AG04450 (cell line): Measurements from ENCODE around the gene MUC6. TPM values are rescaled to one million over a fixed set of nuclear protein-coding genes. Genes with fewer than 3 reads are reported as not detected.

Experiments used
- CTCF ChIA-PET: fragments of 300-600, 350-600 bp; formaldehyde crosslinking; extraction: SDS; loops from one replicate; lab custom pipeline; 2022; ENCODE audit warnings: antibody characterized with exemption, inconsistent platforms; lab: Charles Lee
- POLR2A ChIA-PET: fragments of 350-600 bp; formaldehyde crosslinking; extraction: SDS; loops from one replicate; lab custom pipeline; 2021; ENCODE audit warnings: antibody characterized with exemption, inconsistent platforms; lab: Yijun Ruan, JAX
- DNase-seq: peaks from one replicate; pipeline ENCODE4 v3.0.0-alpha.2; 2011; ENCODE audit warnings: low read depth, low spot score
- H3K27ac ChIP-seq: one replicate; pipeline ENCODE4 v1.5.1; 2012; ENCODE audit warnings: low read depth, low read length, control low read depth
- H3K27me3 ChIP-seq: one replicate; pipeline ENCODE4 v1.6.0; 2012; ENCODE audit warnings: low read length; ENCODE audit not compliant: control insufficient read depth, insufficient read depth
- H3K4me3 ChIP-seq: 2 replicates; pipeline ENCODE4 v1.5.1; 2011; ENCODE audit warnings: mild to moderate bottlenecking, low read depth, low read length, control low read depth
- H3K9me3 ChIP-seq: 2 replicates; pipeline ENCODE4 v1.5.1; 2012; ENCODE audit warnings: low read length; ENCODE audit not compliant: control insufficient read depth, insufficient read depth
- polyA plus RNA-seq: library from polyadenylated mRNA; depleted of rRNA; stranded (reverse); fragments of >200 nt; gene quantifications from 2 replicates; pipeline ENCODE4 v1.2.3, GENCODE V29; 2011
- TF ChIP-seq, protein P1 (sequence below): IDR thresholded peaks from 2 replicates; pipeline ENCODE4 v1.5.1; 2011; ENCODE audit warnings: low read depth, low read length, control low read depth, inconsistent platforms

Gene MUC6
- polyA plus RNA-seq, 1 experiment, result not detected

DNA sequence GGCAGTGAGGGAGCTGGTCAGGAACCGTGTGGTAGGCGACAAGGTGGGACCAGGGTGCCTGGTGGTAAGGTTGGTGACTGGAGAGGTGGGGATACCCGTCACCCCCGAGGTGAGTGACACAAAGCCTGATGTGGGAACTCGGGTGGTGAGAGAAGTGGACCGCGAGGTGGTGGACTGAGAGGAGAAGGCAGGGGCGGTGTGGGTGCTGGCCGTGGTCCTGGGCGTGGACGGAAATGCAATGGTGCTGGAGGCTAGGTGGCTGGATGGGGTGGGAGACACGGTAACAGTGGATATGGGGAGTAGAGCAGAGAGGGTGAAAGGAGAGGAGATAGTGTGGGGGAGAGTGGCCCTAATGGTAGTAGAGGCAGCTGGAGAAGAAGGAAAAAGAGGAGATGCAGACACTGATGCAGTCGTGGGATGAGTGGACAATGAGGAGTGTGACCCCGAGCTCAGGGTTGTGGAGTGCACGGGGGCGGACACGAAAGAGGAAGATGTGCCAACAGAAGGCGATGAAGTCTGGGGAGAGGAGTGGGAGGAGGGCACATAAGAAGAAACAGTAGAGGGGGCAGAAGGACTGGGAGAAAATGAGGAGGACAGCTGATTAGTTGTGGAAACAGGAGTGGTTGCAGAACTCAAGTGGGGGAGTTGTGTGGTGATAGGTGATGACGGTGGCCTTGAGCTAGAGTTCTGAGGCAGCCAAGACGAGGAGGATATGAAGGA lies 20.5 kb downstream of the MUC6 start:
- TF ChIP-seq, protein P1, sequence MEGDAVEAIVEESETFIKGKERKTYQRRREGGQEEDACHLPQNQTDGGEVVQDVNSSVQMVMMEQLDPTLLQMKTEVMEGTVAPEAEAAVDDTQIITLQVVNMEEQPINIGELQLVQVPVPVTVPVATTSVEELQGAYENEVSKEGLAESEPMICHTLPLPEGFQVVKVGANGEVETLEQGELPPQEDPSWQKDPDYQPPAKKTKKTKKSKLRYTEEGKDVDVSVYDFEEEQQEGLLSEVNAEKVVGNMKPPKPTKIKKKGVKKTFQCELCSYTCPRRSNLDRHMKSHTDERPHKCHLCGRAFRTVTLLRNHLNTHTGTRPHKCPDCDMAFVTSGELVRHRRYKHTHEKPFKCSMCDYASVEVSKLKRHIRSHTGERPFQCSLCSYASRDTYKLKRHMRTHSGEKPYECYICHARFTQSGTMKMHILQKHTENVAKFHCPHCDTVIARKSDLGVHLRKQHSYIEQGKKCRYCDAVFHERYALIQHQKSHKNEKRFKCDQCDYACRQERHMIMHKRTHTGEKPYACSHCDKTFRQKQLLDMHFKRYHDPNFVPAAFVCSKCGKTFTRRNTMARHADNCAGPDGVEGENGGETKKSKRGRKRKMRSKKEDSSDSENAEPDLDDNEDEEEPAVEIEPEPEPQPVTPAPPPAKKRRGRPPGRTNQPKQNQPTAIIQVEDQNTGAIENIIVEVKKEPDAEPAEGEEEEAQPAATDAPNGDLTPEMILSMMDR, result no peak
- DNase-seq, result no peak
- CTCF ChIA-PET, result no interaction called here
- Histone ChIP-seq H3K9me3 (peaks cover 22% of the 10 kb centered on the region), H3K27me3 (no peaks in the 10 kb centered on the region), H3K4me3 (no peak overlapping the region), H3K27ac (no peak overlapping the region)
- POLR2A ChIA-PET, result interaction anchor here (0.6 kb wide), 1 partner anchor 31 kb away, joined by 7 read pairs; no protein-coding TSS in a partner anchor

DNA sequence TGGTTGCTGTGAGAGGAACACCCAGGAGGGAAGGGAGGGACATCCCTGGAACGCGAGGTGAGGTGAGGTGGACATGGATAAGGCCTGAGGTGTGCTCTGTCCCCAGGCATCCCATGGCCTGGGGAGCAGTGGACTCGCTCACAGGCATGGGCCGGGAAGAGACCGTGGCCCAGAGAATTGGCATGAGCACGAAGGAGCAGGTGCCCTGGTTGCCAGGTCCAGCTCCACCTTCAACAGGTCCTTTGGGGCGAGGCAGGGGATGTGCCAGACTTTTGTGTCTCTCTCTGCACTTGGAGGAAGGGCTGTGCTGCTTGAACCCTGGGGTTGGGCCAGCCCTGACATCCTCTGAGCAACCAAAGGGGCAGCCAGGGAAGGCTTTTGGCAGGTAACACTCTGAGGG lies 21.5 kb downstream of the MUC6 start:
- Histone ChIP-seq H3K9me3 (peaks cover 22% of the 10 kb centered on the region), H3K27ac (no peak overlapping the region), H3K4me3 (no peak overlapping the region), H3K27me3 (no peaks in the 10 kb centered on the region)
- ChIA-PET POLR2A (interaction anchor here (0.6 kb wide), 1 partner anchor 32 kb away, joined by 7 read pairs; no protein-coding TSS in a partner anchor), CTCF (no interaction called here)
- DNase-seq, result no peak
- TF ChIP-seq, protein P1, result no peak

DNA sequence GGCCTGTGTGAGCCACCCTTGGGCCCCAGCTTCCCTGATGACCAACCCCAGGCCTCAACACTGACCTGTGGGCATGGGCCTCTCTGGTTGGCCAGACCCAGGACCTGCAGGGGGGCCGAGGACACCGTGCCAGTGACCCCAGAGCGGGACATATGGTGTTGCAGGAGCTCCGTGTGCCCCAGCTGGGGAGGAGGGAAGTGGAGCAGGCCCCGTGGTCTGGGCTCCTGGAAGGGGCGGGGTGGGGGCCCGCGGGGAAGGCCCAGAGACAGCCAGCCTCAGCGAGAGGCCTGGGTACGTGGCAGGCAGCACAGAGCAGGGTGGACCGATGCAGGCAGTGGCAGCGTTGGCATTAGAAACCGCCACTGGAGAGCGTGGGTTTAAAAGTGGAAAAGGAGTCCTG lies 22.2 kb downstream of the MUC6 start:
- H3K27me3 ChIP-seq, result no peaks in the 10 kb centered on the region
- TF ChIP-seq, protein P1, result no peak
- ChIA-PET CTCF (no interaction called here), POLR2A (no interaction called here)
- no peak for DNase-seq
- H3K27ac ChIP-seq, result no peak overlapping the region
- H3K4me3 ChIP-seq, result no peak overlapping the region
- H3K9me3 ChIP-seq, result peaks cover 22% of the 10 kb centered on the region

DNA sequence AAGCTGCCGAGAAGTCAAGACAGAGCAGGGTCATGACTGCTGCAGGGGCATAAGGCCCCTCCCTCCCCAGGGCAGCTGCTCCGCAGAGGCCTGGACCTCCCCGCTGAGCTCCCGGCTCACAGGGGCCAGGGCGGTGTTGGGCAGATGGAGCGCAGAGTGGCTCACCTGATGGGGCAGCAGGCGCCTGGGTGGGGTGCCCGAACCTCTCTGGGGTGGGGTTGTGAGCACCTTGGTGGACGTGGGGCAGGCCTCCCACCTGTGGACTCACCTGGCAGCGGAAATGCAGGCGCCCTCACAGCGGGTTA lies 22.9 kb downstream of the MUC6 start:
- Histone ChIP-seq H3K4me3 (no peak overlapping the region), H3K27ac (no peak overlapping the region), H3K9me3 (peaks cover 22% of the 10 kb centered on the region), H3K27me3 (no peaks in the 10 kb centered on the region)
- TF ChIP-seq, protein P1, result no peak
- no peak for DNase-seq
- POLR2A ChIA-PET, result no interaction called here
- CTCF ChIA-PET, result no interaction called here

DNA sequence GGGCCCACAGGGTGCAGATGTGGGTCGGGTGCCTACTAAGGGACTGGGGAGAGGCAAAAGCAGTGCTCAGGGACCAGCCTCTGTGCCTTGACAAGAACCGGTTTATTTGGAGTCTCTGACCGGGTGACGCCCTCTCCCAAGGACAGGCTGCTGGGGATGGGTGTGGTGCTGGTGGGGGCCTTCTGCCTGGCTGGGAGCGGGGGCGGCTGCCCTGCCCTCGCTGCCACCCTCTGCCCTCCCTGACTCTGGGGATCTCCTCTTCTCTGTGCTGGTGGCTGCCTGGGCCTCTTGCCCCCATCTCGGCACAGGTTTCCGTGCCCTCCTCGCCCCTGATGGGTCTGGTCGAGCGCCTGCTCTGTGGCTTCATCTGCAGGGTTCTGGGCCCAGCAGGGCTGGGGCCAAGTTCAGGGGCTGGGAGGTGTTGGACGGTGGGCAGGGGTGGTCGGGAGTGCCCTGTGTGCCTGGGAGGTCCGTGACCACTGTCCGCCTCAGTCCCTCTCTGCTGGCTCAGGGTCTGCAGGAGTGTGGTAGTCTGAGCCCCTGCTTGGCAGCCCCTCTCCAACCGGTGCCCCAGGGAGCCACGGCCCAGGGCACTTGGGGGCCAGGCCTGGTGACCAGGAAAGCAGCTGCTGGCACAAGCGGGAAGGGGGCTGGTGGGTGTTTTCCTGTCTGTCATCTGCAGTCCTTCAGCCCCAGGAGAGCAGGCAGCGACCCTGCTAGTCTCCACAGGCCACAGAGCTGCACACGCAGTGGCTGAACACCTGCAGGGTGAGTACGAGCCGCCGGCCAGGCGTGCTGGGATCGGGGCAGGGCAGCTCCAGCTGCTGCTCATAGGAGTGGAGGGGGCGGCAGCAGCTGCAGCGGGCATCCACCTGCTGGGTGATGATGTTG lies 23.5 kb downstream of the MUC6 start:
- ChIA-PET POLR2A (no interaction called here), CTCF (no interaction called here)
- TF ChIP-seq, protein P1, result no peak
- peaks cover 22% of the 10 kb centered on the region for H3K9me3 ChIP-seq
- H3K27ac ChIP-seq, result no peak overlapping the region
- H3K27me3 ChIP-seq, result no peaks in the 10 kb centered on the region
- H3K4me3 ChIP-seq, result no peak overlapping the region
- DNase-seq, result no peak
